Pancreas (tissue), 10 donors: Measurements from ENCODE around the gene FCRL1. TPM values are rescaled to one million over a fixed set of nuclear protein-coding genes. Genes with fewer than 3 reads are reported as not detected.

ENCODE experiments used
- ATAC-seq, 4 donors: fragments of 200-7000 bp; cut with Tn5 transposase; one replicate each; pipeline versions ENCODE4 v1.8.0 to v1.9.1; 2020; ENCODE audit warnings: mild to moderate bottlenecking in 4 of 4, moderate library complexity in 4 of 4
- DNase-seq, 6 donors: peaks; one replicate each; pipeline ENCODE4 v3.0.0-alpha.2; 2020
- FAIRE-seq: peaks from 2 replicates; lab custom pipeline; 2012; peaks lifted over from hg19 to GRCh38; lab: Jason Lieb, UNC
- H3K27ac ChIP-seq, 4 donors: fragments of 200-600 bp; sonication (generic); 1 replicate in 3 of 4; 2 replicates in 1 of 4; pipeline versions ENCODE4 v1.5.0 to v1.8.0; 2020
- H3K27me3 ChIP-seq, 4 donors: fragments of 200-600 bp; one replicate each; pipeline ENCODE4 v1.8.0; 2021
- H3K36me3 ChIP-seq, 3 donors: fragments of 200-600 bp; sonication (generic) in 1 of 3; one replicate each; pipeline versions ENCODE4 v1.5.0 to v1.8.0; 2020 to 2021
- H3K4me1 ChIP-seq, 3 donors: fragments of 200-600 bp; one replicate each; pipeline ENCODE4 v1.8.0; 2021
- H3K4me3 ChIP-seq, 4 donors: fragments of 200-600 bp; sonication (generic) in 2 of 4; one replicate each; pipeline versions ENCODE4 v1.5.0 to v1.8.0; 2020 to 2021
- H3K9me3 ChIP-seq, 4 donors: fragments of 200-600 bp; one replicate each; pipeline ENCODE4 v1.8.0; 2021
- CTCF ChIP-seq, 4 donors: fragments of 200-600 bp; sonication (generic) in 3 of 4; IDR thresholded peaks; one replicate each; pipeline versions ENCODE4 v1.5.0 to v1.8.0; 2021; ENCODE audit warnings: antibody characterized with exemption in 4 of 4
- WGBS, 2 donors: extraction: QIAGEN DNeasy Blood & Tissue Kit; methylation state at CpG; one replicate each; pipeline ENCODE4 v1.1.7; 2013; 5-methylcytosine and 5-hydroxymethylcytosine counted together
- intact Hi-C, 3 donors: fragments of 100-400 bp; cut with DNase I; formaldehyde crosslinking; loops; one replicate each; pipeline versions ENCODE4 v1.11.1 to v1.14.2; 2022
- polyA plus RNA-seq, 2 donors: library from polyadenylated mRNA; stranded (reverse); fragments of 200-250 nt; gene quantifications; one replicate each; pipeline ENCODE4 v1.2.3, GENCODE V29; 2013
- total RNA-seq, 6 donors: library from RNA; stranded (reverse); fragmentation: NEBNext Ultra II Directional in 4 of 6; extraction: Animal tissue kit (Norgen Biotek cat#: 25700) in 4 of 6; gene quantifications; one replicate each; pipeline versions ENCODE4 v1.2.1 to v1.2.4, GENCODE V29; 2021 to 2023
- donor health status: healthy with polysubstance abuse.
- donor health status: DM: no; HTN: no; CAD: no; lungs with moderate emphysema.
- donor health status: DM: no; HTN: no; CAD: no.
- donor health status: control.
- donor health status: control.
- donor health status: Bipolar disorder and iron deficiency.
- donor health status: DM: yes; HTN: yes; CAD: no.
- donor health status: DM: no; HTN: no; CAD: no.
- donor health status: DM: no; HTN: no; CAD: no.
- donor health status: DM: yes; HTN: yes; CAD: no.

Gene FCRL1
- total and polyA plus RNA-seq, 8 donors: 0.02 to 0.18 TPM; not detected in 6

- WGBS, 2 donors: 43 to 50% methylated on average over 3 of the region's 3 CpGs
- intact Hi-C loops: no loop called here
Measured at GRCh38 chr1:157852476-157852875, 32.6 kb upstream of the FCRL1 start.

GRCh38 chr1:157849229-157849875 lies 29.4 kb upstream of the FCRL1 start:
- no peak overlapping the region for H3K27ac ChIP-seq
- DNase-seq (no peak), FAIRE-seq (no peak), ATAC-seq (peak in 1 of 4 donors; percentile 32)
- no peak overlapping the region for H3K4me3 ChIP-seq
- H3K27me3 ChIP-seq: no peaks in the 10 kb centered on the region
- no peaks in the 10 kb centered on the region for H3K4me1 ChIP-seq
- 80 to 97% methylated on average over 2 of the region's 2 CpGs for WGBS, 2 donors
- H3K9me3 ChIP-seq: no peaks in the 10 kb centered on the region
- TF ChIP-seq CTCF (IDR thresholded peaks at IDR 0.05): no peak
- H3K36me3 ChIP-seq: no peaks in the 10 kb centered on the region
- intact Hi-C loops: no loop called here

More at GRCh38 chr1:157852476-157852875, 32.6 kb upstream of the FCRL1 start:
- H3K9me3 ChIP-seq: no peaks in the 10 kb centered on the region
- ATAC-seq: no peak
- no peak for FAIRE-seq
- H3K36me3 ChIP-seq: no peaks in the 10 kb centered on the region
- H3K27me3 ChIP-seq: no peaks in the 10 kb centered on the region
- no peak for DNase-seq
- no peak for TF ChIP-seq CTCF (IDR thresholded peaks at IDR 0.05)
- no peak overlapping the region for H3K4me3 ChIP-seq
- H3K27ac ChIP-seq: no peak overlapping the region
- no peaks in the 10 kb centered on the region for H3K4me1 ChIP-seq

- H3K36me3 ChIP-seq: no peaks in the 10 kb centered on the region
- FAIRE-seq (no peak), ATAC-seq (peak in 1 of 4 donors; percentile 43), DNase-seq (no peak)
- no peak for TF ChIP-seq CTCF (IDR thresholded peaks at IDR 0.05)
- H3K4me3 ChIP-seq: no peak overlapping the region
- H3K9me3 ChIP-seq: no peaks in the 10 kb centered on the region
- no peaks in the 10 kb centered on the region for H3K4me1 ChIP-seq
- intact Hi-C loops: no loop called here
- H3K27ac ChIP-seq: no peak overlapping the region
- H3K27me3 ChIP-seq: no peaks in the 10 kb centered on the region
- WGBS, 2 donors: 60 to 63% methylated on average over 4 of the region's 4 CpGs
Measured at GRCh38 chr1:157844089-157844830, 24.3 kb upstream of the FCRL1 start.

- Histone ChIP-seq H3K27me3 (no peaks in the 10 kb centered on the region), H3K36me3 (no peaks in the 10 kb centered on the region), H3K9me3 (no peaks in the 10 kb centered on the region), H3K4me1 (no peaks in the 10 kb centered on the region), H3K4me3 (no peak overlapping the region), H3K27ac (no peak overlapping the region)
- no peak for FAIRE-seq
- 59 to 73% methylated on average over 1 of the region's 1 CpG for WGBS, 2 donors
- TF ChIP-seq CTCF (IDR thresholded peaks at IDR 0.05): no peak
- intact Hi-C loops: no loop called here
- no peak for ATAC-seq
- no peak for DNase-seq
Measured at GRCh38 chr1:157842939-157843338, 23.0 kb upstream of the FCRL1 start.

- intact Hi-C loops: no loop called here
- H3K9me3 ChIP-seq: no peaks in the 10 kb centered on the region
- FAIRE-seq: no peak
- ATAC-seq: no peak
- no peak for DNase-seq
- no peak within 1 kb of the TSS for H3K4me3 ChIP-seq
- no peak for TF ChIP-seq CTCF (IDR thresholded peaks at IDR 0.05)
- no peaks in the 10 kb centered on the region for H3K27me3 ChIP-seq
- WGBS, 2 donors: 37 to 55% methylated on average over 3 of the region's 3 CpGs
- H3K27ac ChIP-seq: no peak within 1 kb of the TSS
- no peaks in the 10 kb centered on the region for H3K36me3 ChIP-seq
- H3K4me1 ChIP-seq: no peaks in the 10 kb centered on the region
Measured at GRCh38 chr1:157841708-157842107, 21.8 kb upstream of the FCRL1 start, which contains the start of gene CD5L. CD5L (minus strand) TSS chr1:157841808; CDS start chr1:157841701, 107 bp downstream.
